GM23338 (cell line): Measurements from ENCODE around the gene TMEM178B. TPM values are rescaled to one million over a fixed set of nuclear protein-coding genes. Genes with fewer than 3 reads are reported as not detected.

ENCODE experiments used
- ATAC-seq: fragments of 200-7000 bp; cut with Tn5 transposase; 3 replicates; pipeline ENCODE4 v1.9.1; 2020
- DNase-seq: peaks from one replicate; pipeline ENCODE4 v3.0.0-alpha.2; 2015; ENCODE audit warnings: low spot score
- H2AFZ ChIP-seq: fragments of 200-600 bp; sonication (generic); 2 replicates; pipeline ENCODE4 v1.8.0; 2016; ENCODE audit warnings: antibody characterized with exemption, mild to moderate bottlenecking, moderate library complexity
- H3F3A ChIP-seq: fragments of 200-600 bp; sonication (generic); replicated peaks from 2 replicates; pipeline ENCODE4 v1.8.0; 2017; ENCODE audit warnings: antibody characterized with exemption, mixed run types, low read depth
- H3K27ac ChIP-seq: fragments of 200-600 bp; sonication (generic); 2 replicates; pipeline ENCODE4 v1.6.1; 2016; ENCODE audit warnings: low read depth
- H3K27me3 ChIP-seq: fragments of 200-600 bp; sonication (generic); 2 replicates; pipeline ENCODE4 v1.8.0; 2016; ENCODE audit warnings: mild to moderate bottlenecking, mixed run types, moderate library complexity; ENCODE audit not compliant: insufficient read depth
- H3K36me3 ChIP-seq: fragments of 200-600 bp; sonication (generic); 2 replicates; pipeline ENCODE4 v1.8.0; 2016; ENCODE audit warnings: mild to moderate bottlenecking; ENCODE audit not compliant: insufficient read depth
- H3K4me1 ChIP-seq: fragments of 200-600 bp; sonication (generic); 2 replicates; pipeline ENCODE4 v1.8.0; 2016; ENCODE audit warnings: mild to moderate bottlenecking, moderate library complexity; ENCODE audit not compliant: insufficient read depth
- H3K4me2 ChIP-seq: fragments of 200-600 bp; sonication (generic); 2 replicates; pipeline ENCODE4 v1.7.1; 2017; ENCODE audit warnings: mixed run types
- H3K4me3 ChIP-seq: fragments of 200-600 bp; sonication (generic); 2 replicates; pipeline ENCODE4 v1.6.1; 2016; ENCODE audit warnings: mixed run types
- H3K79me2 ChIP-seq: fragments of 200-600 bp; sonication (generic); replicated peaks from 2 replicates; pipeline ENCODE4 v1.8.0; 2017; ENCODE audit warnings: mild to moderate bottlenecking; ENCODE audit not compliant: insufficient read depth
- H3K9me2 ChIP-seq: fragments of 200-600 bp; sonication (generic); 2 replicates; pipeline ENCODE4 v1.8.0; 2017; ENCODE audit not compliant: insufficient read depth
- H4K20me1 ChIP-seq: fragments of 200-600 bp; sonication (generic); replicated peaks from 2 replicates; pipeline ENCODE4 v1.8.0; 2017; ENCODE audit warnings: mild to moderate bottlenecking; ENCODE audit not compliant: insufficient read depth
- H3K27ac Mint-ChIP-seq: 2 replicates; pipeline ENCODE4 v1.8.0; 2020; ENCODE audit warnings: inconsistent platforms, mild to moderate bottlenecking, moderate library complexity, mixed read lengths
- H3K27me3 Mint-ChIP-seq: 3 replicates; pipeline ENCODE4 v1.8.0; 2022; ENCODE audit warnings: low read depth, mild to moderate bottlenecking, moderate library complexity, mixed read lengths, inconsistent platforms; ENCODE audit not compliant: insufficient read depth, poor library complexity
- H3K36me3 Mint-ChIP-seq: 3 replicates; pipeline ENCODE4 v1.8.0; 2021; ENCODE audit warnings: low read depth, mild to moderate bottlenecking, inconsistent platforms, moderate library complexity, mixed read lengths
- H3K4me1 Mint-ChIP-seq: 3 replicates; pipeline ENCODE4 v1.8.0; 2020; ENCODE audit warnings: mild to moderate bottlenecking, inconsistent platforms, mixed read lengths
- H3K4me3 Mint-ChIP-seq: 3 replicates; pipeline ENCODE4 v1.8.0; 2021; ENCODE audit warnings: moderate library complexity, mild to moderate bottlenecking, inconsistent platforms, mixed read lengths
- H3K9me3 Mint-ChIP-seq: 3 replicates; pipeline ENCODE4 v1.8.0; 2020; ENCODE audit warnings: moderate library complexity, mild to moderate bottlenecking, inconsistent platforms, mixed read lengths
- CREB1 ChIP-seq: fragments of 250-450 bp; sonication (Bioruptor Pico); IDR thresholded peaks from 2 replicates; pipeline ENCODE4 v1.5.0; 2020; ENCODE audit warnings: low read depth, mild to moderate bottlenecking, moderate library complexity
- EZH2 ChIP-seq: fragments of 200-600 bp; sonication (generic); IDR thresholded peaks from one replicate; pipeline ENCODE4 v1.8.0; 2017; ENCODE audit warnings: antibody characterized with exemption, mild to moderate bottlenecking, low read depth; ENCODE audit not compliant: unreplicated experiment
- NANOG ChIP-seq: IDR thresholded peaks from 2 replicates; pipeline ENCODE4 v1.6.1; 2016; ENCODE audit warnings: antibody characterized with exemption, borderline replicate concordance
- POLR2AphosphoS5 ChIP-seq: IDR thresholded peaks from 2 replicates; pipeline ENCODE4 v1.6.1; 2016; ENCODE audit warnings: antibody characterized with exemption, low read depth
- REST ChIP-seq: IDR thresholded peaks from one replicate; pipeline ENCODE4 v1.6.1; 2018; ENCODE audit warnings: antibody characterized with exemption; ENCODE audit not compliant: unreplicated experiment
- STAT1 ChIP-seq: IDR thresholded peaks from one replicate; pipeline ENCODE4 v1.6.1; 2016; ENCODE audit warnings: antibody characterized with exemption; ENCODE audit not compliant: unreplicated experiment
- ZNF114 ChIP-seq: fragments of 250-450 bp; sonication (Bioruptor Pico); IDR thresholded peaks from 2 replicates; pipeline ENCODE4 v1.5.0; 2020; ENCODE audit warnings: mild to moderate bottlenecking, moderate library complexity
- ZNF331 ChIP-seq: fragments of 250-450 bp; sonication (Bioruptor Pico); IDR thresholded peaks from 2 replicates; pipeline ENCODE4 v1.5.0; 2020; ENCODE audit warnings: low read depth, mild to moderate bottlenecking, moderate library complexity
- polyA plus RNA-seq: library from polyadenylated mRNA; unstranded; fragments of >200 nt; fragmentation: Nextera tagmentation; extraction: Ambion mirVana; gene quantifications from 2 replicates; pipeline ENCODE4 v1.2.1, GENCODE V29; 2016
- total RNA-seq: library from RNA; depleted of rRNA; stranded (reverse); fragments of >200 nt; shearing (Covaris generic); gene quantifications from 2 replicates; pipeline ENCODE4 v1.2.3, GENCODE V29; 2014
- TF ChIP-seq, protein P1 (sequence below): IDR thresholded peaks from 2 replicates; pipeline ENCODE4 v1.6.1; 2016; ENCODE audit warnings: antibody characterized with exemption
- TF ChIP-seq, protein P2 (sequence below), 2 experiments: fragments of 200-600 bp in 1 of 2; sonication (generic) in 1 of 2; conservative IDR thresholded peaks; 2 replicates each; pipeline versions ENCODE4 v1.5.1 to v1.6.1; 2016 to 2017; ENCODE audit warnings: antibody characterized with exemption in 2 of 2, low read depth in 2 of 2, mild to moderate bottlenecking in 2 of 2, moderate library complexity in 1 of 2

Gene TMEM178B
- total and polyA plus RNA-seq, 2 experiments from 2014 or later = 4.9 to 15.6 TPM

DNA sequence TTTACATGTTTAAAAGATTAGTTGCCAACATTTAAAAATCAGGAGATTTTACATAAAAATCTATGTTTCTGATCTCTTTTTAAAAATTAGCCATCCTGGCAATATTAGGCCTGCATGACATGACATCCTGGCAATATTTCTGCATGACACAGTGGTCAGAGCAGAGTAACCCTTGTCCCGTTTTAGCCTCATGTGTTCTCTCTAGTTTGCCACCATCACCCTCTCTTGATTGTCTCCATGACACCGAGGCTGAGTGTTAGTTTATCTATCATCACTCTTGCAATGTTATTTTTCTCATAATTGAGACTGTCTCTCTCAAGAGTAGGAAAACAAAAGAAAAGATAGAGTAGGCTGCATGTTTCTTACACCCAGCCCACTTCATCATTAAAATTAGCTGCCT is 287.6 kb downstream of the TMEM178B start:
- DNase-seq (no peak), ATAC-seq (no peak)
- Histone ChIP-seq H3K9me2 (no peaks in the 10 kb centered on the region), H3K27ac (no peak overlapping the region), H3F3A (no peaks in the 10 kb centered on the region), H3K79me2 (0 out of 2 replicates have a peak, but pooled peaks cover 8% of the 10 kb centered on the region), H4K20me1 (no peaks in the 10 kb centered on the region), H3K4me3 (no peak overlapping the region), H3K27me3 (no peaks in the 10 kb centered on the region), H3K36me3 (no peaks in the 10 kb centered on the region; the same call in 1 of the 2 replicates), H3K4me2 (no peak overlapping the region), H3K4me1 (peaks cover 20% of the 10 kb centered on the region), H2AFZ (no peak overlapping the region)
- H3K27ac Mint-ChIP-seq = no peak overlapping the region
- H3K27me3 Mint-ChIP-seq = peaks cover under 1% of the 10 kb centered on the region
- H3K9me3 Mint-ChIP-seq = no peaks in the 10 kb centered on the region
- TF ChIP-seq, protein P1, sequence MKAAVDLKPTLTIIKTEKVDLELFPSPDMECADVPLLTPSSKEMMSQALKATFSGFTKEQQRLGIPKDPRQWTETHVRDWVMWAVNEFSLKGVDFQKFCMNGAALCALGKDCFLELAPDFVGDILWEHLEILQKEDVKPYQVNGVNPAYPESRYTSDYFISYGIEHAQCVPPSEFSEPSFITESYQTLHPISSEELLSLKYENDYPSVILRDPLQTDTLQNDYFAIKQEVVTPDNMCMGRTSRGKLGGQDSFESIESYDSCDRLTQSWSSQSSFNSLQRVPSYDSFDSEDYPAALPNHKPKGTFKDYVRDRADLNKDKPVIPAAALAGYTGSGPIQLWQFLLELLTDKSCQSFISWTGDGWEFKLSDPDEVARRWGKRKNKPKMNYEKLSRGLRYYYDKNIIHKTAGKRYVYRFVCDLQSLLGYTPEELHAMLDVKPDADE = no peak
- no peak overlapping the region for H3K4me3 Mint-ChIP-seq
- H3K36me3 Mint-ChIP-seq = no peaks in the 10 kb centered on the region
- H3K4me1 Mint-ChIP-seq = peaks cover 30% of the 10 kb centered on the region

GRCh38 chr7:141361960-141362359 is 288.1 kb downstream of the TMEM178B start:
- Mint-ChIP-seq H3K4me1 (peaks cover 33% of the 10 kb centered on the region), H3K27ac (no peak overlapping the region)
- no peak overlapping the region for H3K4me2 ChIP-seq
- no peak for TF ChIP-seq NANOG
- TF ChIP-seq, protein P2, sequence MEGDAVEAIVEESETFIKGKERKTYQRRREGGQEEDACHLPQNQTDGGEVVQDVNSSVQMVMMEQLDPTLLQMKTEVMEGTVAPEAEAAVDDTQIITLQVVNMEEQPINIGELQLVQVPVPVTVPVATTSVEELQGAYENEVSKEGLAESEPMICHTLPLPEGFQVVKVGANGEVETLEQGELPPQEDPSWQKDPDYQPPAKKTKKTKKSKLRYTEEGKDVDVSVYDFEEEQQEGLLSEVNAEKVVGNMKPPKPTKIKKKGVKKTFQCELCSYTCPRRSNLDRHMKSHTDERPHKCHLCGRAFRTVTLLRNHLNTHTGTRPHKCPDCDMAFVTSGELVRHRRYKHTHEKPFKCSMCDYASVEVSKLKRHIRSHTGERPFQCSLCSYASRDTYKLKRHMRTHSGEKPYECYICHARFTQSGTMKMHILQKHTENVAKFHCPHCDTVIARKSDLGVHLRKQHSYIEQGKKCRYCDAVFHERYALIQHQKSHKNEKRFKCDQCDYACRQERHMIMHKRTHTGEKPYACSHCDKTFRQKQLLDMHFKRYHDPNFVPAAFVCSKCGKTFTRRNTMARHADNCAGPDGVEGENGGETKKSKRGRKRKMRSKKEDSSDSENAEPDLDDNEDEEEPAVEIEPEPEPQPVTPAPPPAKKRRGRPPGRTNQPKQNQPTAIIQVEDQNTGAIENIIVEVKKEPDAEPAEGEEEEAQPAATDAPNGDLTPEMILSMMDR (conservative IDR thresholded peaks at IDR 0.05; ENCODE audit: low read depth in 2 of 2) = no peak
- no peak for TF ChIP-seq POLR2AphosphoS5
- TF ChIP-seq EZH2 = no peak
- no peak for TF ChIP-seq CREB1 (CRISPR knock-in tag)
- TF ChIP-seq ZNF114 (CRISPR knock-in tag) = no peak
- no peak for TF ChIP-seq STAT1
- TF ChIP-seq REST = no peak
- no peak for TF ChIP-seq ZNF331

More at GRCh38 chr7:141361960-141362359, 288.1 kb downstream of the TMEM178B start:
- Histone ChIP-seq H3K9me2 (no peaks in the 10 kb centered on the region), H3K27ac (no peak overlapping the region), H3K36me3 (no peaks in the 10 kb centered on the region; the same call in 1 of the 2 replicates), H3F3A (no peaks in the 10 kb centered on the region), H4K20me1 (no peaks in the 10 kb centered on the region), H2AFZ (no peak overlapping the region), H3K4me3 (no peak overlapping the region), H3K27me3 (no peaks in the 10 kb centered on the region), H3K4me1 (peaks cover 23% of the 10 kb centered on the region), H3K79me2 (0 out of 2 replicates have a peak, but pooled peaks cover 8% of the 10 kb centered on the region)
- DNase-seq (no peak), ATAC-seq (no peak)
- Mint-ChIP-seq H3K9me3 (no peaks in the 10 kb centered on the region), H3K4me3 (no peak overlapping the region), H3K27me3 (peaks cover 3% of the 10 kb centered on the region), H3K36me3 (no peaks in the 10 kb centered on the region)
